ENCODE results near the gene GRM7. TPM values are rescaled to one million over a fixed set of nuclear protein-coding genes. Genes with fewer than 3 reads are reported as not detected.

The GRM7 gene
- total RNA-seq, 2 donors from 2014 or later: not detected

DNA sequence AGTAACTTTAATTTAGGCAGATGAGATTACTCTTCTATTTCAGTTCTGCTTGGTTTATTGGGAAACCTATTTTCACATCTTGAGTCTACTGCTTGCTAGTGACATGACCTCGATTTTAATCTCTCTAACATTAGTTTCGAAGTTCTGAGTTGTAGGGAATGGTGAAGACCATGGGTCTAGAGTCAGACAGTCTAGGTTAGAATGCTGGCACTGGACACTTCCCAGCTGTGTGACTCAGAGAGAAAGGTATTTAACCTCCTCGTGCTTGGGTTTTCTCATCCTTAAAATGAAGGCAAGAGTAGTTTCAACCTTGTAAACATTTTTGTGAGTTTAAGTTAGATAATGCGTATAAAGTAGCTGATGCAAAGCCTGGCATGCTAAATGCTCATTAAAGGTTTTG, 422.1 kb downstream of the GRM7 start:
- DNase-seq: no peak
- H3K27ac Mint-ChIP-seq: no peak overlapping the region
- no peaks in the 10 kb centered on the region for H3K27me3 Mint-ChIP-seq
- no peak overlapping the region for H3K4me3 Mint-ChIP-seq
- H3K4me1 Mint-ChIP-seq: no peaks in the 10 kb centered on the region
- no peak for ATAC-seq
- H3K36me3 Mint-ChIP-seq (ENCODE audit: low read depth): no peaks in the 10 kb centered on the region
- H3K9me3 ChIP-seq (ENCODE audit: control insufficient read depth, low read length, poor library complexity, severe bottlenecking): no peaks in the 10 kb centered on the region

DNA sequence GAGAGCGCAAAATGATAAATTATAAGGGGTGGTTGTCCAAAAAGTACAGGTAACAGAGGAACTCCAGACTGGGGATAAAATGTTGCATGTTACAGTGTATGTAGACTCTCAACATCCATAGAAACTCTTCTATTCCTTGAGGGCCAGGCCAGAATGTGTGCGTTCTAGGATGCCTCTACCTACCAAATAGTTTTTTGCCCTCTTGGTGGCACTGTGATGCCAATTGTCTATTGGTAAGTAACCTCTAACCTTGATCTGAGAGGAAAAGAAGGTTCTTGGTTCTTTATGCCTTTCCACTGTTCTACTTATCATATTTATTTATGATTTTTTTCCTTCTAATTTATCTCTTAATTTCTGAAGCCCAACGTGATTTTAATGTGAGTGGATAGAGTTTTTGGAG, 424.6 kb downstream of the GRM7 start:
- ATAC-seq (no peak), DNase-seq (no peak)
- Mint-ChIP-seq H3K36me3 (ENCODE audit: low read depth) (no peaks in the 10 kb centered on the region), H3K27me3 (no peaks in the 10 kb centered on the region), H3K4me3 (no peak overlapping the region), H3K4me1 (no peaks in the 10 kb centered on the region), H3K27ac (no peak overlapping the region)
- no peaks in the 10 kb centered on the region for H3K9me3 ChIP-seq (ENCODE audit: control insufficient read depth, low read length, poor library complexity, severe bottlenecking)

DNA sequence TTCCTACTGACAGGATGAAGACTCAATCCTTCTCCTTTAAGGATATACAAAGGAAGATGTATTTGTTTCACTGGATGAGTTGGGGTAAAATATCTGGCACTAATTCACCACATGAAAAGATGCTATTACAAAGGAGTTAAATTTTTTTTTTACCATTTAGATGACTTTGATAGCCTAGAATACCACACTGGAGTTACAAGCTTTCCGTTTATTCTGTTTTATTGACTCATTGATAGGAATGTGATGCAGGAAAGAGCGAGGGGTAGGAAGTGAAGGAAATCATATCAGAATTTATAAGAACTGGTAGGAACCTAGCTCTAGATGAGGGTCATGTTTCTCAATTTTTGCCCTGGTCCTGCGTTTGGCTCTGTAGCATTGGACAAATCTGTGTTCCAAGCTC, 427.2 kb downstream of the GRM7 start:
- DNase-seq (no peak), ATAC-seq (no peak)
- no peaks in the 10 kb centered on the region for H3K9me3 ChIP-seq (ENCODE audit: control insufficient read depth, low read length, poor library complexity, severe bottlenecking)
- Mint-ChIP-seq H3K27me3 (no peaks in the 10 kb centered on the region), H3K36me3 (ENCODE audit: low read depth) (no peaks in the 10 kb centered on the region), H3K4me3 (no peak overlapping the region), H3K4me1 (no peaks in the 10 kb centered on the region), H3K27ac (no peak overlapping the region)

DNA sequence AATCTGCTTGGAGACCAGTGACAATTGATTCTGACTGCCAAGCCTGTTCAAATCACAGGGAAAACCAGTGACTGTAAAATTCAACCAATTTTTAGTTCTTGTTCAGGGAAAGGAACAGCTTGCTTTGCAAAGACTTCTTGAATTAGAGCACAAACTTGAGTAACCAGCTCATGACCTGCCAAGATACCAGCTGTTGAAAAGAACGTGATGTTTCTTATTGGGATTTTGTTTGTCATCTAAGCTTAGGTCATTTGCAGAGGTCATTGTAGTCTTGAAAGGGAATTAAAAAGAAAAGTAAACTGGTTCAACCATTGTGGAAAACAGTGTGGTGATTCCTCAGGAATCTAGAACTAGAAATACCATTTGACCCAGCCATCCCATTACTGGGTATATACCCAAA, 428.2 kb downstream of the GRM7 start:
- H3K27me3 Mint-ChIP-seq: no peaks in the 10 kb centered on the region
- no peaks in the 10 kb centered on the region for H3K4me1 Mint-ChIP-seq
- no peak for ATAC-seq
- H3K27ac Mint-ChIP-seq: no peak overlapping the region
- H3K9me3 ChIP-seq (ENCODE audit: control insufficient read depth, low read length, poor library complexity, severe bottlenecking): no peaks in the 10 kb centered on the region
- no peak for DNase-seq
- H3K36me3 Mint-ChIP-seq (ENCODE audit: low read depth): no peaks in the 10 kb centered on the region
- H3K4me3 Mint-ChIP-seq: no peak overlapping the region

DNA sequence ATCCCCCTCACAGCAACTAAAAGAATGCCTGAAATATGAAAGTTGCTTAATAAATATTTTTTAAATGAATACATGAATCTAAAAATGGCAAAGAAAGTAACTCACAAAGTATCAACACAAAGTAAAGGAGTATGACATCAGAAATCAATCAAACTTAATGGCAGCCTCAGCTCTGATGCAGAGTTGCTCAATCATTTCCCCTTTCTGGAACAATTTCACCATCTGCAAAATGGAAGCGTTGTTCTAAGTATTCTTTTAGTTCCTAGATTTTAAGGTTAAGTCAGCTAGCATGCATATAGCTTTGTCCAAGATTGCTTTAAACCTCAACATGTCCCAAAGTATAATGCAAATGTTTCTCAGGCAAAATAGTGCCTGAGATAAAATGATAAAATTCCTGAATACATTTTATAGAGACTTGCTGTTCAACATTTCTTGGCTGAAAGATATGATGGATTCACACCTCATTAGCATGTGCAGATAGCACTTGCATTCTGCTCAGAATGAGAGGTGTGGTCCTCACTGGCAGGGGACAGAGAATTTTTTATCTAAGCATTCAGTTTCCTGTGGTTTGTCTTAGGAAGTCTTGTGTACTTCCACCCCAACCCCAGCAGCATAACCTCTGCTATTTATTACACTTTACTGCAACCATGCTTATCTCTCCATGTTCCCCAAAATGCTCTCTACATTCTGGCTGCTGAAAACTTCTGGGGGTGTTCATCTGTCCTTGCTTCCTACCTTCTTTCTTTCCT, 429.3 kb downstream of the GRM7 start:
- Mint-ChIP-seq H3K4me1 (no peaks in the 10 kb centered on the region), H3K27ac (no peak overlapping the region), H3K36me3 (ENCODE audit: low read depth) (no peaks in the 10 kb centered on the region), H3K27me3 (no peaks in the 10 kb centered on the region), H3K4me3 (no peak overlapping the region)
- ATAC-seq: no peak
- no peak for DNase-seq
- no peaks in the 10 kb centered on the region for H3K9me3 ChIP-seq (ENCODE audit: control insufficient read depth, low read length, poor library complexity, severe bottlenecking)

DNA sequence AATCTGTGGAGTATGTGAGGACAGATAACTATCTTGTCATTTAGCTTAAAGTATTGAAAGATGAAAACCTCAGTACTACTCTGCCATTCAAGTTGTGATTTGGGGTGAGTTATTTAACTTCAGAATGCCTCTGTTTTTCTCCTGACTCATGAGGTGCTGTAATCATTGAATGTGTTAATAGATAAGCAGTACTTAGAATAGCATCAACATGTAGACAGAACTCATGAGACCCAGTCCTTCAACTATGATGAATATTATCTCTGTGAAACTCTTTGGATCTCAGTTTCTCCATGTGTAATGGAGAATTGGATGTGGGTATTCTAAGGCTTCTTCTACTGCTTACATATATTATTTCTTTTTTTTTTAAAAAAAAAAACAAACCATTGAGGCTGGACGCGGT, 431.4 kb downstream of the GRM7 start:
- Mint-ChIP-seq H3K27ac (no peak overlapping the region), H3K36me3 (ENCODE audit: low read depth) (no peaks in the 10 kb centered on the region), H3K4me3 (no peak overlapping the region), H3K4me1 (no peaks in the 10 kb centered on the region), H3K27me3 (no peaks in the 10 kb centered on the region)
- no peak for ATAC-seq
- no peaks in the 10 kb centered on the region for H3K9me3 ChIP-seq (ENCODE audit: control insufficient read depth, low read length, poor library complexity, severe bottlenecking)
- no peak for DNase-seq

DNA sequence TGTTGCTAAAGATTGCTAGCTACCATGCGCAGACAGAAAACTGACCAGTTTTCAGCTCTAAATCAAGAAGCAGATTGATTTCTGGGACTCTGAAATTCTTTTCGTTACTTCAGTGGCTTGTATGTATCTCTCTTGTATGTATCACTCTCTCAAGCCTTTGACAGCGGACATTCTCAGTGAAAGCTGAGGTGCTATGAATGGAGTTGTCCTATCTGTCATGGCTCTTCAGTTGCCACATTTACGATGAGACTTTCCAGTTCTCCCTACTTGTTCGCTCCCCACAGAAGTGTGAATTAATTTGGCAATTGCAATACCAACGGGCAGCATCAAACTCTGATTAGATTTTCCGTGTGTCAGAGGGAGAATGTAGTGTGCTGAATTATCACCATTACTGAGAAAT, 432.4 kb downstream of the GRM7 start:
- H3K27ac Mint-ChIP-seq: no peak overlapping the region
- DNase-seq: no peak
- H3K4me1 Mint-ChIP-seq: no peaks in the 10 kb centered on the region
- no peaks in the 10 kb centered on the region for H3K27me3 Mint-ChIP-seq
- no peaks in the 10 kb centered on the region for H3K9me3 ChIP-seq (ENCODE audit: control insufficient read depth, low read length, poor library complexity, severe bottlenecking)
- no peaks in the 10 kb centered on the region for H3K36me3 Mint-ChIP-seq (ENCODE audit: low read depth)
- no peak for ATAC-seq
- H3K4me3 Mint-ChIP-seq: no peak overlapping the region

DNA sequence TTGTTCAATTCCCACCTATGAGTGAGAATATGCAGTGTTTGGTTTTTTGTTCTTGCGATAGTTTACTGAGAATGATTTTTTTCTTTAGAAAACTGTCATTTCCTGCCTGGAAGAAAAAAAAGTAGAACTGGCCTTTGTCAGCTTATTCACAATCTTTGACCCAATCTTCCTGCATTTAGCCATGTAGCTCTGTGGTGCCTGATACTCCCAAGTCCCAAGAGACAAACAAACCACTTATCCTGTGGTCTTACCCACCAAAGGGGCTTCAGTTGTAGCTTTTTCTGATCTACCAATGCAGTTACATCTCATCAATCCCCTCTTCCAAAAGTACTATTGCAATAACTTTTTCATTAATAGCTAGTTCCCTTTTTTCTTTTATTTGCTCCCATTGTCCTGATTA, 444.6 kb downstream of the GRM7 start:
- Mint-ChIP-seq H3K4me3 (no peak overlapping the region), H3K36me3 (ENCODE audit: low read depth) (no peaks in the 10 kb centered on the region), H3K27ac (no peak overlapping the region), H3K4me1 (no peaks in the 10 kb centered on the region), H3K27me3 (no peaks in the 10 kb centered on the region)
- no peak for ATAC-seq
- H3K9me3 ChIP-seq (ENCODE audit: control insufficient read depth, low read length, poor library complexity, severe bottlenecking): no peaks in the 10 kb centered on the region
- DNase-seq: no peak

DNA sequence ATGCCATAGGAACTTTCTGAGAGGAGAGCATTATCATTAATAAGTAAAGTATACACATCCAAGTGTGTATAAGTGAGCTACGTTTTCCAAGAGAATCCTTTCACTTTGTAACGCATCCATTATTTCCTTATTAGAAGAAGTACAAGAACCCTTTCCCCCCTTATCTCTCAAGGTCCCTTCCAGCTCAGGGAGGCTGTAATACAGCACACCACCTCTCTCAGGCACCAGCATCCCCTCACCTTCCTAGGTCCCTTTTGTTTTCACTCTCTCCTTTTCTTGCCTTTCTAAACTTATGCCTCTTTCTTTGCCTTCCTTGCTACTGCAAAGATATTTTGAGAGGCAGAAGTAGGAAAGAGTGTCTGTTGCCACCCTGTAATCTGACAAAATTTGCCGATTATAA, 446.0 kb downstream of the GRM7 start:
- H3K9me3 ChIP-seq (ENCODE audit: control insufficient read depth, low read length, poor library complexity, severe bottlenecking): no peaks in the 10 kb centered on the region
- Mint-ChIP-seq H3K27me3 (no peaks in the 10 kb centered on the region), H3K4me3 (no peak overlapping the region), H3K4me1 (no peaks in the 10 kb centered on the region), H3K27ac (no peak overlapping the region), H3K36me3 (ENCODE audit: low read depth) (no peaks in the 10 kb centered on the region)
- DNase-seq (no peak), ATAC-seq (no peak)

DNA sequence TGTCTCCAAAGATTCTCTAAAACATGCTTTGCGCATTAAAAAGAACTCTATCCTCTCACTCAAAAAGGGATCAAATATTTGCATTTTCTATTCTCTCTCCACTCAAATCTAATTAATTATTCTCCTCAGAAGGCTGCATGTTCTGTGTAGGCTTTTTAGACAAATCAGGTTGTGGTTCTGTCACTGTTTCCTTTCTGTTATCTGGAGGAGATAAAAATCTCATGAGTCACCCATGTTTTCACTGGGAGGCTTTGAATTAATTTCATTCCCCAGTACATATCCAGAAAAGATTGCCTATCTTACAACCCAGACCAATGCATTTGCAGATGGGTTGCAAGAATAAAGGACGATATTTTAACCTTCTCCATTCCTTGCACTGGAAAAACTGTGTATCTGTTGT, 446.5 kb downstream of the GRM7 start:
- no peaks in the 10 kb centered on the region for H3K36me3 Mint-ChIP-seq (ENCODE audit: low read depth)
- H3K9me3 ChIP-seq (ENCODE audit: control insufficient read depth, low read length, poor library complexity, severe bottlenecking): no peaks in the 10 kb centered on the region
- H3K4me1 Mint-ChIP-seq: no peaks in the 10 kb centered on the region
- no peak overlapping the region for H3K4me3 Mint-ChIP-seq
- no peak overlapping the region for H3K27ac Mint-ChIP-seq
- no peak for ATAC-seq
- H3K27me3 Mint-ChIP-seq: no peaks in the 10 kb centered on the region
- no peak for DNase-seq

DNA sequence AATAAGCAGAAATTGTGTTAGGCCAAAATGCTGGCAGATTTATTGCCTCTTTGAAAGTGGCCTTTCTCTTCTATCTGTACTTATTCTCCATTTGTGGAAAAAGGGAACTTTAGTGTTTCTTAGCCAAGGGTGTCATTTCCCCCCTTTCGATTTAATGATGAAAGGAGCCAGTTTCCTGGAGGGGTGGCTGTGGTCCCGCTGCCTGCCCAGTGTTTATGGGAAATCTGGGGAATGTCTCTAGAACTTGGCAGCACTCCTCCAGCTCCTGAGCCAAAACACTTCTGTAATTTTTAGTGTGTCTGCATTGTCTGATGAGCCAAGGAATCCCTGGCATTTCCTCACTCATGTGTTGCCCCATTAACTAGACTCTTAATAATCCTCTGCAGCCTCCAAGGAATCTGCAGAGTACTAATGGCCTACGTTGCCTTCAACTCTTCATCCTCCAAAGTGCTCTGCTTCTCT, 448.8 kb downstream of the GRM7 start:
- Mint-ChIP-seq H3K4me1 (no peaks in the 10 kb centered on the region), H3K4me3 (no peak overlapping the region), H3K27me3 (no peaks in the 10 kb centered on the region), H3K36me3 (ENCODE audit: low read depth) (no peaks in the 10 kb centered on the region), H3K27ac (no peak overlapping the region)
- ATAC-seq (no peak), DNase-seq (no peak)
- no peaks in the 10 kb centered on the region for H3K9me3 ChIP-seq (ENCODE audit: control insufficient read depth, low read length, poor library complexity, severe bottlenecking)

DNA sequence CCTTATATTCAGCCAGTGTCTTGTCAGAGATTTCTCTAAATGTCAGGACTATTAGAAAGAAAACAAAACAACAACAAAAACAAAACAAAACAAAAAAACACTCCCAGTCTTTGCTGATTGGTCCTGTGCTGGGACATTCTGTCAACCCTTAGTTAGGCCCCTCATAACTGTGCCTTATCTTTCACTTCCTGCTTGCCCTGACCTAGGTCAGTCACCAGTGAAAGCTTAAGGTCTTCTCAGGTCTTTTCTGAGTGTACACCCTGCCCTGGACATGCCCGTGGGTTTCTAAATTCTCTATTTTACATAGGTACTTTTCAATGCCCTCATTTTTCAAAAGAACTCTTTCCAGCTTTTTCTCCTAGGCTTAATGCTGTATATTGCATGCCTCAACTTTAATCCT, 454.1 kb downstream of the GRM7 start:
- no peaks in the 10 kb centered on the region for H3K27me3 Mint-ChIP-seq
- ATAC-seq (no peak), DNase-seq (no peak)
- no peak overlapping the region for H3K27ac Mint-ChIP-seq
- H3K36me3 Mint-ChIP-seq (ENCODE audit: low read depth): no peaks in the 10 kb centered on the region
- H3K9me3 ChIP-seq (ENCODE audit: control insufficient read depth, low read length, poor library complexity, severe bottlenecking): no peaks in the 10 kb centered on the region
- H3K4me3 Mint-ChIP-seq: no peak overlapping the region
- no peaks in the 10 kb centered on the region for H3K4me1 Mint-ChIP-seq

DNA sequence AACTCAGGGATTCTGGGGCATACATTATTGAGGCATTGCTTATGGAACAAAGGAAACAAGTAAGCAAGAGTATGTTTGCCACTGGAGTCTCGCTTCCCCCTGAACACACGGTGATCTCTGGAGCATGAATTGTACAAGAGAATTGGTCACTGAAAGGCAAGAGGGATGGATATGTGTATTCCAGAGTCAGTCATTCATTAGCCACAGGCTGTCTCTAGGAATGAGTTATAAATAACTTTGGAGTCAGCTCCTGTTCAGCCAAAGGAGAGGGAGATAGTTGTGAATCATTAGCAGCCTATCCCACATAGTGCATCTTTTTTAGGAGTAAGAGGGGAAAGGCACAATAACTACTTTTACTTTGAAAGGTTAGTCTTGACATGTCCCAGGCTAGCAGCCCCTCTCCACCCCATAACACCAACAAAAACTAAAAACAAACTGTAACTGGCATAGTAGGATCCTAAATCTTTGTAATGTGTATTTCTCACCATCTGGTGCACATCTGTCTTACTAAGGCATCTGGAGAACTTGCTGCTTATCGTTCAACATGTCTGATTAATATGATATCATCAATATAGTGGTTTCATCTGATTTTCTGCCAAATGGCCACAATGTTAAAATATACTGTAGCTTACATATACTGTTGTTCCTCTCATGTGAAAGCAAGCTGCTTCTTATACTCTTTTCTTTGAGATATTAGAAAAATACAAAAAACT, 462.2 kb downstream of the GRM7 start:
- Mint-ChIP-seq H3K27me3 (no peaks in the 10 kb centered on the region), H3K4me3 (no peak overlapping the region), H3K36me3 (ENCODE audit: low read depth) (no peaks in the 10 kb centered on the region), H3K27ac (no peak overlapping the region), H3K4me1 (no peaks in the 10 kb centered on the region)
- H3K9me3 ChIP-seq (ENCODE audit: control insufficient read depth, low read length, poor library complexity, severe bottlenecking): no peaks in the 10 kb centered on the region
- no peak for ATAC-seq
- DNase-seq: no peak

DNA sequence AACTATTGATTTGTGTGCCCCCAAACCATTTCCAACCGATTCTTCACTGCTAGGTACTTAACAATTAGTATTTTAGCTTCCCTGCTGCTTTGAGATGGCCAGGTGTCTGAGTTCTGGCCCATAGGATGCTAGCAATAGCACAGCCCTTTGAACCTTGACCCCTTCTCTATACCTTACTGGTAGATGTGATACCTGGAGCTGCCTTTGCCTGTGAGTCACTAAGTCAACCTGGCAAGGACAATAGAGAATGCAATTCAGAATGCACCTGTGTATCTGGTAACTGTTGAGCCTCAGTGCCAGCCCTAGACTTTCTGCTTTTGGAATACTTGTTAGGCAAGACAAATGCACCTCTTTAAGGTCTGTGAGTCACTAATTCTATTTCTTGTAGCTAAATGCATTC, 467.4 kb downstream of the GRM7 start:
- H3K9me3 ChIP-seq (ENCODE audit: control insufficient read depth, low read length, poor library complexity, severe bottlenecking): no peaks in the 10 kb centered on the region
- H3K27ac Mint-ChIP-seq: no peak overlapping the region
- no peaks in the 10 kb centered on the region for H3K27me3 Mint-ChIP-seq
- no peaks in the 10 kb centered on the region for H3K4me1 Mint-ChIP-seq
- ATAC-seq: no peak
- no peak for DNase-seq
- no peaks in the 10 kb centered on the region for H3K36me3 Mint-ChIP-seq (ENCODE audit: low read depth)
- no peak overlapping the region for H3K4me3 Mint-ChIP-seq

All from T-helper 17 cell (primary cell).